GM06990 (cell line): ENCODE results near the gene ZC3HAV1.

ENCODE experiments used
- DNase-seq: peaks from one replicate; pipeline ENCODE4 v3.0.0-alpha.2; 2011; ENCODE audit not compliant: insufficient read length; ENCODE audit errors: extremely low read depth
- H3K27me3 ChIP-seq: replicated peaks from 2 replicates; pipeline ENCODE4 v1.6.0; 2011; ENCODE audit warnings: low read length; ENCODE audit not compliant: control insufficient read depth, insufficient read depth
- H3K36me3 ChIP-seq: 2 replicates; pipeline ENCODE4 v1.5.1; 2011; ENCODE audit warnings: low read length; ENCODE audit not compliant: control insufficient read depth, insufficient read depth
- H3K4me3 ChIP-seq: replicated peaks from 2 replicates; pipeline ENCODE4 v1.5.1; 2011; ENCODE audit warnings: low read depth, mild to moderate bottlenecking, control low read depth, low read length
- TF ChIP-seq, protein P1 (sequence below): IDR thresholded peaks from 2 replicates; pipeline ENCODE4 v1.5.1; 2011; ENCODE audit warnings: low read length, control low read depth, mild to moderate bottlenecking, inconsistent platforms; ENCODE audit not compliant: insufficient read depth, poor library complexity, severe bottlenecking

Gene ZC3HAV1

GRCh38 chr7:139124084-139124914, 14.8 kb upstream of the ZC3HAV1 start:
- H3K4me3 ChIP-seq: no peak overlapping the region
- no peaks in the 10 kb centered on the region; the same call in 1 of the 2 replicates for H3K27me3 ChIP-seq
- DNase-seq: peak; percentile 33
- TF ChIP-seq, protein P1, sequence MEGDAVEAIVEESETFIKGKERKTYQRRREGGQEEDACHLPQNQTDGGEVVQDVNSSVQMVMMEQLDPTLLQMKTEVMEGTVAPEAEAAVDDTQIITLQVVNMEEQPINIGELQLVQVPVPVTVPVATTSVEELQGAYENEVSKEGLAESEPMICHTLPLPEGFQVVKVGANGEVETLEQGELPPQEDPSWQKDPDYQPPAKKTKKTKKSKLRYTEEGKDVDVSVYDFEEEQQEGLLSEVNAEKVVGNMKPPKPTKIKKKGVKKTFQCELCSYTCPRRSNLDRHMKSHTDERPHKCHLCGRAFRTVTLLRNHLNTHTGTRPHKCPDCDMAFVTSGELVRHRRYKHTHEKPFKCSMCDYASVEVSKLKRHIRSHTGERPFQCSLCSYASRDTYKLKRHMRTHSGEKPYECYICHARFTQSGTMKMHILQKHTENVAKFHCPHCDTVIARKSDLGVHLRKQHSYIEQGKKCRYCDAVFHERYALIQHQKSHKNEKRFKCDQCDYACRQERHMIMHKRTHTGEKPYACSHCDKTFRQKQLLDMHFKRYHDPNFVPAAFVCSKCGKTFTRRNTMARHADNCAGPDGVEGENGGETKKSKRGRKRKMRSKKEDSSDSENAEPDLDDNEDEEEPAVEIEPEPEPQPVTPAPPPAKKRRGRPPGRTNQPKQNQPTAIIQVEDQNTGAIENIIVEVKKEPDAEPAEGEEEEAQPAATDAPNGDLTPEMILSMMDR: no peak
- no peaks in the 10 kb centered on the region for H3K36me3 ChIP-seq

DNA sequence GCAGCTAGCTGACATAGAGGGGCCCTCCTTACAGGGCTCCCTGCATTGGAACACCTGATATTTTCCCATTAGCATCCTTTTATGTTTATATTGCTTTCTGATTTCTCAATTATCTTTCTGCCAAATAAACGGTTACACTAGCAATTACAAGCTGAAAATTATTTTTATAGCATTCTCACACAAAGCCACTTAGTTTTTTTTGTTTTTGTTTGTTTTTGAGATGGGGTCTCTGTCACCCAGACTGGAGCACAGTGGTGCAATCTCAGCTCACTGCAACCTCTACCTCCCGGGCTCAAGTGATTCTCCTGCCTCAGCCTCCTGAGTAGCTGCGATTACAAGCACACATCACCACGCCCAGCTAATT, 9.9 kb upstream of the ZC3HAV1 start:
- TF ChIP-seq, protein P1: no peak
- H3K36me3 ChIP-seq: no peaks in the 10 kb centered on the region
- H3K4me3 ChIP-seq: peak overlapping the region; percentile 10
- DNase-seq: no peak
- no peaks in the 10 kb centered on the region; the same call in 1 of the 2 replicates for H3K27me3 ChIP-seq

DNA sequence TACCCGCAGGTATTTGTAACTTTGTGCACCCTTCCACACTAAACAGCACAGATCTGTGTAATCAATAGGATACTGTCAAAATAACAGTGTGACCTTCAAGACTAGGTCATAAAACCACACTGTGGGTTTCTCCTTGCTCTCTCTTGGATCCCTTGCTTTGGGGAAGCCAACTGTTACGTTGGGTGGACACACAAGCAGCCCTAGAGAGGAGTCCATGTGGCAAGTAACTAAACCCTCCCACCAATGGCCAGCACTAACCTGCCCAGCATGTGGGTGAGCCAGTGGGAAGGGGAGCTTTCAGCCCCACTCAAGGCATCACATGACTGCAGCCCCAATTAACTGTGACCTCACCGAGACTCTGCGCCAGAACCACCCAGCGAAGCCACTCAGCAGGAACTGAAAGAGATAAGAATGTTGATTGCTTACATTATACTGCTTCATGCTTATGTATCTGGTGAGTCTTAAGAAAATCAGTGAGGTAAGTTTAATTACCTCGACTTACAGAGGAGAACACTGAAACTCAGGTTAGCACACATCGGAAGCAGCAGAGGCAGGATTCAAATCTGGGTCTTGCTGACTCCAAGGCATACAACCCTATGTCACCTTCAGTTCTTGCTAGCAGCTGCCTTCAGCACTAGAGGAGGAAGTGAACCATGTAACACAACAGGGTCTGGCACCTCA, 9.4 kb upstream of the ZC3HAV1 start:
- DNase-seq: peak; percentile 81
- H3K4me3 ChIP-seq: peak overlapping the region; percentile 10

DNA sequence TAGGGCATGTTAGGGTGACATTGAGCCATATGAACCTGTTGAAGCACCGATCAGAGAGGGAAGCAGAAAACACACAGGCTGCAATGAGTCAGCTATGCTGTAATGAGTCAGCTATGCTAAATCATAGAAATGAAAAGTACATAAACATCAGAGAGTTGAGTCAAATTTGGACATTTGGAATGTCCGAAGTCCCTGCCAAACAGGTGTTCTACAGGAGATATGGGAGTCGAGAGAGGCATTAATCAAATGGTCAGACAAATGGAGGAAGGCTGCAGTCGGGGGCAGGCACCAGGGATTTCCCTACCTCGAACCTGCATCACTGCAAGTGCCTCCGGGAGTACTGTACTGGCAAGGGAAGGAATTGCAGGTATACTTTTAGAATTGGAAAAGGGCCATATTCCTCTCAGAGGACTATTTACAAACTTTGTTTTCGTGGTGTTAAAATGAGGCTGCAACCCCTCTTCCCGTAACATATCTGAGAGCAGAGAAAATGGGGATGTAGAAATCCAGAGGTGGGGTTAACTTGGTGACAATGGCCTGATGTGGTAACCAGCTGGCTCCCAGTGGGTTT, 8.8 kb upstream of the ZC3HAV1 start:
- Histone ChIP-seq H3K27me3 (no peaks in the 10 kb centered on the region), H3K4me3 (peak overlapping the region; percentile 10), H3K36me3 (no peaks in the 10 kb centered on the region)
- TF ChIP-seq, protein P1: no peak
- DNase-seq: peak; percentile 51

More for the DNA sequence above, 9.4 kb upstream of the ZC3HAV1 start:
- Histone ChIP-seq H3K27me3 (no peaks in the 10 kb centered on the region; the same call in 1 of the 2 replicates), H3K36me3 (no peaks in the 10 kb centered on the region)
- TF ChIP-seq, protein P1: no peak

DNA sequence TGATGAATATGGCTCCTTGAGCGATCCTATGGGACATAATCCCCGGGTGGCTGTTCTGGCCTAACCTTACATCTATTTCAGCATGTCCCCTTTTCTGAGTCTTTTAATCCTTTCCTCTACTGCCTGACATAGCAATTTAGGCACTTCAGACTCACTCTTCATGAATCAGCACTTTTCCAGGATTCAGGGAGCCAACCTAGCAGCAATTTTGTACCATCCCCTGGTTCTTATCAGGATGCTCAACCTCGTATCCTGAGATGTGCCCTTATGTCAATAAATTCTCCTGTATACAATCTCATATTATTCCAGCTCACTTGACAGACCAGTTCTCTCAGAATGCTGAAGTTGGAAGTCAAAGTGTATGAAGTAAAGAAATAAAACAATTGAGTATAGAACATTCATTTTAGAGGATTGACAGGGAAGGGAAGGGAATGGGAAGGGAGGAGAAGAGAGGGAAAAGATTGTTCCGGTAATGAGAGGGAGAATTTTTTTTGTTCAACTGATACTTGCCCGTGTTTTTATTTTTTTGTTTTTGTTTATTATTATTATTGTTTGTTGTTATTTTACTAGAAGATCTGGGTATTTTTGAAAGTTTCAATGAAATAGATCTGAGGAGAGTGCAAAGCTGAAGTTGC, 8.2 kb upstream of the ZC3HAV1 start:
- no peak for DNase-seq
- no peaks in the 10 kb centered on the region for H3K27me3 ChIP-seq
- TF ChIP-seq, protein P1: no peak
- H3K4me3 ChIP-seq: no peak overlapping the region
- no peaks in the 10 kb centered on the region for H3K36me3 ChIP-seq
